ENCODE measurements around the gene TFAP2E.

DNA sequence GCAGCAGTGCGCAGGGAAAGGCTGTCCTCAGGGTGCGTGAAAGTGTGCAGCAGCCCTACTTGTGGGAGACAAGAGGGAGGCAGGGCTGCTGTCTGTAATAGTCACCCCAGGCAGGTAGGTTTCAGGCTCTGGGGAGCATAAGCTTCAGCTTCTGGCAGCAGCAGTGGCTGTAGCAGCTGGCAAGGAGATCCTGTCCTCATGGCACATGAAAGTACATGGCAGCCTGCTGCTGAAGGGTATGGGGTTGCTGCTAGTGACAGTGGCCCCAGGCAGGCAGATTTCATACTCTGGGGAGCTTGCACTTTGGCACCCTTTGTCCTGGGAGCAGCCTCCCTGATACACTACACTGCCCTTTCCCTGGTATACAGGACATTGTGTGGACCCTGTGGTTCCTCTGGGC lies 42.2 kb upstream of the TFAP2E start:
- TF ChIP-seq, protein P1, sequence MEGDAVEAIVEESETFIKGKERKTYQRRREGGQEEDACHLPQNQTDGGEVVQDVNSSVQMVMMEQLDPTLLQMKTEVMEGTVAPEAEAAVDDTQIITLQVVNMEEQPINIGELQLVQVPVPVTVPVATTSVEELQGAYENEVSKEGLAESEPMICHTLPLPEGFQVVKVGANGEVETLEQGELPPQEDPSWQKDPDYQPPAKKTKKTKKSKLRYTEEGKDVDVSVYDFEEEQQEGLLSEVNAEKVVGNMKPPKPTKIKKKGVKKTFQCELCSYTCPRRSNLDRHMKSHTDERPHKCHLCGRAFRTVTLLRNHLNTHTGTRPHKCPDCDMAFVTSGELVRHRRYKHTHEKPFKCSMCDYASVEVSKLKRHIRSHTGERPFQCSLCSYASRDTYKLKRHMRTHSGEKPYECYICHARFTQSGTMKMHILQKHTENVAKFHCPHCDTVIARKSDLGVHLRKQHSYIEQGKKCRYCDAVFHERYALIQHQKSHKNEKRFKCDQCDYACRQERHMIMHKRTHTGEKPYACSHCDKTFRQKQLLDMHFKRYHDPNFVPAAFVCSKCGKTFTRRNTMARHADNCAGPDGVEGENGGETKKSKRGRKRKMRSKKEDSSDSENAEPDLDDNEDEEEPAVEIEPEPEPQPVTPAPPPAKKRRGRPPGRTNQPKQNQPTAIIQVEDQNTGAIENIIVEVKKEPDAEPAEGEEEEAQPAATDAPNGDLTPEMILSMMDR (IDR thresholded peaks at IDR 0.05) = no peak
- TF ChIP-seq, protein P2, sequence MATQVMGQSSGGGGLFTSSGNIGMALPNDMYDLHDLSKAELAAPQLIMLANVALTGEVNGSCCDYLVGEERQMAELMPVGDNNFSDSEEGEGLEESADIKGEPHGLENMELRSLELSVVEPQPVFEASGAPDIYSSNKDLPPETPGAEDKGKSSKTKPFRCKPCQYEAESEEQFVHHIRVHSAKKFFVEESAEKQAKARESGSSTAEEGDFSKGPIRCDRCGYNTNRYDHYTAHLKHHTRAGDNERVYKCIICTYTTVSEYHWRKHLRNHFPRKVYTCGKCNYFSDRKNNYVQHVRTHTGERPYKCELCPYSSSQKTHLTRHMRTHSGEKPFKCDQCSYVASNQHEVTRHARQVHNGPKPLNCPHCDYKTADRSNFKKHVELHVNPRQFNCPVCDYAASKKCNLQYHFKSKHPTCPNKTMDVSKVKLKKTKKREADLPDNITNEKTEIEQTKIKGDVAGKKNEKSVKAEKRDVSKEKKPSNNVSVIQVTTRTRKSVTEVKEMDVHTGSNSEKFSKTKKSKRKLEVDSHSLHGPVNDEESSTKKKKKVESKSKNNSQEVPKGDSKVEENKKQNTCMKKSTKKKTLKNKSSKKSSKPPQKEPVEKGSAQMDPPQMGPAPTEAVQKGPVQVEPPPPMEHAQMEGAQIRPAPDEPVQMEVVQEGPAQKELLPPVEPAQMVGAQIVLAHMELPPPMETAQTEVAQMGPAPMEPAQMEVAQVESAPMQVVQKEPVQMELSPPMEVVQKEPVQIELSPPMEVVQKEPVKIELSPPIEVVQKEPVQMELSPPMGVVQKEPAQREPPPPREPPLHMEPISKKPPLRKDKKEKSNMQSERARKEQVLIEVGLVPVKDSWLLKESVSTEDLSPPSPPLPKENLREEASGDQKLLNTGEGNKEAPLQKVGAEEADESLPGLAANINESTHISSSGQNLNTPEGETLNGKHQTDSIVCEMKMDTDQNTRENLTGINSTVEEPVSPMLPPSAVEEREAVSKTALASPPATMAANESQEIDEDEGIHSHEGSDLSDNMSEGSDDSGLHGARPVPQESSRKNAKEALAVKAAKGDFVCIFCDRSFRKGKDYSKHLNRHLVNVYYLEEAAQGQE (IDR thresholded peaks at IDR 0.05; ENCODE audit: insufficient read depth in 1 of 2, low read depth in 2 of 2, low read length in 1 of 2) = no peak
- TF ChIP-seq POLR2AphosphoS5 (IDR thresholded peaks at IDR 0.05; ENCODE audit: low read depth, low read length) = no peak
- no peak for TF ChIP-seq SIN3A (IDR thresholded peaks at IDR 0.05; ENCODE audit: borderline replicate concordance, insufficient read depth, low read depth, low read length)
